Suprapubic skin (tissue), 4 donors: ENCODE data around the gene C2orf49. TPM values are rescaled to one million over a fixed set of nuclear protein-coding genes. Genes with fewer than 3 reads are reported as not detected.

Experiments used
- DNase-seq, 2 donors: peaks; one replicate each; pipeline ENCODE4 v3.0.0-alpha.2; 2019; ENCODE audit warnings: low spot score in 2 of 2
- H3K27ac ChIP-seq: fragments of 200-600 bp; sonication (generic); one replicate; pipeline ENCODE4 v1.5.1; 2019
- H3K27me3 ChIP-seq: fragments of 200-600 bp; sonication (generic); one replicate; pipeline ENCODE4 v1.5.1; 2019
- H3K36me3 ChIP-seq: fragments of 200-600 bp; sonication (generic); one replicate; pipeline ENCODE4 v1.5.1; 2019
- H3K4me1 ChIP-seq: fragments of 200-600 bp; sonication (generic); one replicate; pipeline ENCODE4 v1.5.1; 2019
- H3K4me3 ChIP-seq: fragments of 200-600 bp; sonication (generic); one replicate; pipeline ENCODE4 v1.5.1; 2019; ENCODE audit warnings: mild to moderate bottlenecking
- H3K9me3 ChIP-seq: fragments of 200-600 bp; sonication (generic); one replicate; pipeline ENCODE4 v1.5.1; 2019
- EP300 ChIP-seq: sonication (generic); formaldehyde crosslinking; IDR thresholded peaks from one replicate; pipeline ENCODE4 v1.6.1; 2017; ENCODE audit warnings: antibody characterized with exemption
- POLR2A ChIP-seq, 2 donors: fragments of 450-650 bp; IDR thresholded peaks; one replicate each; pipeline ENCODE4 v1.6.1; 2017; ENCODE audit warnings: antibody characterized with exemption in 2 of 2, mild to moderate bottlenecking in 2 of 2, moderate library complexity in 2 of 2
- POLR2AphosphoS5 ChIP-seq, 3 donors: sonication (generic); formaldehyde crosslinking; IDR thresholded peaks; one replicate each; pipeline ENCODE4 v1.6.1; 2017; ENCODE audit warnings: antibody characterized with exemption in 3 of 3
- WGBS: methylation state at CpG from one replicate; pipeline ENCODE4 v1.1.5; 2018; 5-methylcytosine and 5-hydroxymethylcytosine counted together
- total RNA-seq, 4 donors: library from RNA; depleted of rRNA; stranded (reverse); fragments of >200 nt; gene quantifications; one replicate each; pipeline ENCODE4 v1.1.0, GENCODE V29; 2016
- TF ChIP-seq, protein P1 (sequence below), 2 donors: fragments of 200-600 bp in 1 of 2; fragments of 450-650 bp in 1 of 2; sonication (generic) in 1 of 2; IDR thresholded peaks; one replicate each; pipeline ENCODE4 v1.5.1; 2016 to 2019; ENCODE audit warnings: antibody characterized with exemption in 2 of 2, mild to moderate bottlenecking in 1 of 2, moderate library complexity in 1 of 2

The C2orf49 gene
- total RNA-seq, 4 donors from 2014 or later, result 17.5 to 33.6 (median 27.8) TPM

GRCh38 chr2:105361102-105361889, 24.0 kb downstream of the C2orf49 start:
- 60% methylated on average over 11 of the region's 11 CpGs for WGBS
- H3K36me3 ChIP-seq, result peaks cover 73% of the 10 kb centered on the region
- no peak for DNase-seq
- TF ChIP-seq EP300 (no peak), POLR2A (IDR thresholded peaks at IDR 0.05) (no peak), POLR2AphosphoS5 (IDR thresholded peaks at IDR 0.05) (no peak)
- TF ChIP-seq, protein P1, sequence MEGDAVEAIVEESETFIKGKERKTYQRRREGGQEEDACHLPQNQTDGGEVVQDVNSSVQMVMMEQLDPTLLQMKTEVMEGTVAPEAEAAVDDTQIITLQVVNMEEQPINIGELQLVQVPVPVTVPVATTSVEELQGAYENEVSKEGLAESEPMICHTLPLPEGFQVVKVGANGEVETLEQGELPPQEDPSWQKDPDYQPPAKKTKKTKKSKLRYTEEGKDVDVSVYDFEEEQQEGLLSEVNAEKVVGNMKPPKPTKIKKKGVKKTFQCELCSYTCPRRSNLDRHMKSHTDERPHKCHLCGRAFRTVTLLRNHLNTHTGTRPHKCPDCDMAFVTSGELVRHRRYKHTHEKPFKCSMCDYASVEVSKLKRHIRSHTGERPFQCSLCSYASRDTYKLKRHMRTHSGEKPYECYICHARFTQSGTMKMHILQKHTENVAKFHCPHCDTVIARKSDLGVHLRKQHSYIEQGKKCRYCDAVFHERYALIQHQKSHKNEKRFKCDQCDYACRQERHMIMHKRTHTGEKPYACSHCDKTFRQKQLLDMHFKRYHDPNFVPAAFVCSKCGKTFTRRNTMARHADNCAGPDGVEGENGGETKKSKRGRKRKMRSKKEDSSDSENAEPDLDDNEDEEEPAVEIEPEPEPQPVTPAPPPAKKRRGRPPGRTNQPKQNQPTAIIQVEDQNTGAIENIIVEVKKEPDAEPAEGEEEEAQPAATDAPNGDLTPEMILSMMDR (IDR thresholded peaks at IDR 0.05), result no peak
- no peak overlapping the region for H3K27ac ChIP-seq
- no peaks in the 10 kb centered on the region for H3K27me3 ChIP-seq
- peaks cover 3% of the 10 kb centered on the region for H3K9me3 ChIP-seq
- no peak overlapping the region for H3K4me3 ChIP-seq
- no peaks in the 10 kb centered on the region for H3K4me1 ChIP-seq

- WGBS, result 55% methylated on average over 14 of the region's 15 CpGs
- H3K27ac ChIP-seq, result no peak overlapping the region
- DNase-seq, result no peak
These were observed 25.7 kb downstream of the C2orf49 start for GRCh38 chr2:105362862-105363591.

GRCh38 chr2:105364436-105365139, 27.2 kb downstream of the C2orf49 start:
- no peaks in the 10 kb centered on the region for H3K9me3 ChIP-seq
- peaks cover 67% of the 10 kb centered on the region for H3K36me3 ChIP-seq
- no peak for DNase-seq
- no peaks in the 10 kb centered on the region for H3K4me1 ChIP-seq
- TF ChIP-seq, protein P1 (IDR thresholded peaks at IDR 0.05), result no peak
- TF ChIP-seq EP300 (no peak), POLR2AphosphoS5 (IDR thresholded peaks at IDR 0.05) (no peak), POLR2A (IDR thresholded peaks at IDR 0.05) (no peak)
- 74% methylated on average over 5 of the region's 5 CpGs for WGBS
- H3K27ac ChIP-seq, result no peak overlapping the region
- no peaks in the 10 kb centered on the region for H3K27me3 ChIP-seq
- H3K4me3 ChIP-seq, result no peak overlapping the region

More at GRCh38 chr2:105362862-105363591, 25.7 kb downstream of the C2orf49 start:
- Histone ChIP-seq H3K4me3 (no peak overlapping the region), H3K9me3 (no peaks in the 10 kb centered on the region), H3K36me3 (peaks cover 79% of the 10 kb centered on the region), H3K4me1 (no peaks in the 10 kb centered on the region), H3K27me3 (no peaks in the 10 kb centered on the region)
- TF ChIP-seq, protein P1 (IDR thresholded peaks at IDR 0.05), result no peak
- TF ChIP-seq POLR2AphosphoS5 (IDR thresholded peaks at IDR 0.05), result no peak
- TF ChIP-seq EP300, result no peak
- no peak for TF ChIP-seq POLR2A (IDR thresholded peaks at IDR 0.05)

DNA sequence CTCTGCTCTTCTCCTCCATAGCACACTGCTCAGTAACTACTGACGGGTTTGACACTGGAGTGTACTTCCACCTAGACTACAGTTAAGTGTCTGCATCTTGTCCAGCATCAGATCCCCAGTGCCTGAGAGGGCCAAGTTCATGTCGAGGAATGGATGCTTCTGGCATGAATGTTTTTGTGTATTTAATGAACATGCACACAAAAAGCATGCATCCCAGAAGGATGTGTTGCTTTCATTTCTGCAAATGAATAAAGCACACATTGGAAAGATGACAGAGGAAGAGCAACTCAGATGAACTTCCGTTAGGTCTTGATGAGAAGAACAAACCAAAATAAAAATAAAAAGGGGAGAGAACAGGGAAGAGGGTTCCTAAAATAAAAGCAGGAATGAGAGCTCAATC, 27.9 kb downstream of the C2orf49 start:
- Histone ChIP-seq H3K4me1 (peaks cover 3% of the 10 kb centered on the region), H3K27ac (no peak overlapping the region), H3K9me3 (no peaks in the 10 kb centered on the region), H3K36me3 (peaks cover 63% of the 10 kb centered on the region), H3K27me3 (no peaks in the 10 kb centered on the region), H3K4me3 (no peak overlapping the region)
- no peak for DNase-seq
- TF ChIP-seq, protein P1 (IDR thresholded peaks at IDR 0.05), result no peak
- TF ChIP-seq POLR2A (IDR thresholded peaks at IDR 0.05), result no peak
- 77% methylated on average over 3 of the region's 3 CpGs for WGBS
